Omental fat pad (tissue), 4 donors: ENCODE data around the gene PACRG. TPM values are rescaled to one million over a fixed set of nuclear protein-coding genes. Genes with fewer than 3 reads are reported as not detected.

Experiments used
- ATAC-seq: fragments of 150-250 bp; one replicate; pipeline ENCODE4 v1.9.1; 2016; ENCODE audit warnings: mild to moderate bottlenecking, moderate library complexity; ENCODE audit not compliant: low FRiP score
- DNase-seq: peaks from one replicate; pipeline ENCODE4 v3.0.0-alpha.2; 2019; ENCODE audit warnings: low spot score
- CTCF ChIP-seq, 3 donors: fragments of 450-650 bp; IDR thresholded peaks; one replicate each; pipeline ENCODE4 v1.5.1; 2016 to 2017; ENCODE audit warnings: antibody characterized with exemption in 3 of 3, mild to moderate bottlenecking in 3 of 3, moderate library complexity in 2 of 3
- total RNA-seq, 4 donors: library from RNA; depleted of rRNA; stranded (reverse); fragments of >200 nt; gene quantifications; one replicate each; pipeline ENCODE4 v1.1.0, GENCODE V29; 2016

Gene PACRG
- total RNA-seq, 4 donors from 2014 or later = 0.48 to 2.5 (median 1.3) TPM; not detected in 1

- ATAC-seq (no peak), DNase-seq (no peak)
- TF ChIP-seq CTCF (IDR thresholded peaks at IDR 0.05) = no peak
These were observed 513.9 kb downstream of the PACRG start for GRCh38 chr6:163241683-163242082.

GRCh38 chr6:163243083-163243482, 515.3 kb downstream of the PACRG start:
- DNase-seq (no peak), ATAC-seq (no peak)
- TF ChIP-seq CTCF (IDR thresholded peaks at IDR 0.05) = no peak

GRCh38 chr6:163243692-163244589, 516.2 kb downstream of the PACRG start:
- ATAC-seq (no peak), DNase-seq (no peak)
- no peak for TF ChIP-seq CTCF (IDR thresholded peaks at IDR 0.05)

- ATAC-seq = no peak
- TF ChIP-seq CTCF (IDR thresholded peaks at IDR 0.05) = no peak
- no peak for DNase-seq
These were observed 520.3 kb downstream of the PACRG start for GRCh38 chr6:163248051-163248450.

GRCh38 chr6:163249651-163250101, 521.9 kb downstream of the PACRG start:
- TF ChIP-seq CTCF (IDR thresholded peaks at IDR 0.05) = no peak
- ATAC-seq (no peak), DNase-seq (no peak)

GRCh38 chr6:163250116-163250515, 522.3 kb downstream of the PACRG start:
- TF ChIP-seq CTCF (IDR thresholded peaks at IDR 0.05) = no peak
- ATAC-seq (no peak), DNase-seq (no peak)

GRCh38 chr6:163252061-163252591, 524.4 kb downstream of the PACRG start:
- DNase-seq (no peak), ATAC-seq (no peak)
- no peak for TF ChIP-seq CTCF (IDR thresholded peaks at IDR 0.05)
